Measurements from ENCODE around the gene ABCC6.

DNA sequence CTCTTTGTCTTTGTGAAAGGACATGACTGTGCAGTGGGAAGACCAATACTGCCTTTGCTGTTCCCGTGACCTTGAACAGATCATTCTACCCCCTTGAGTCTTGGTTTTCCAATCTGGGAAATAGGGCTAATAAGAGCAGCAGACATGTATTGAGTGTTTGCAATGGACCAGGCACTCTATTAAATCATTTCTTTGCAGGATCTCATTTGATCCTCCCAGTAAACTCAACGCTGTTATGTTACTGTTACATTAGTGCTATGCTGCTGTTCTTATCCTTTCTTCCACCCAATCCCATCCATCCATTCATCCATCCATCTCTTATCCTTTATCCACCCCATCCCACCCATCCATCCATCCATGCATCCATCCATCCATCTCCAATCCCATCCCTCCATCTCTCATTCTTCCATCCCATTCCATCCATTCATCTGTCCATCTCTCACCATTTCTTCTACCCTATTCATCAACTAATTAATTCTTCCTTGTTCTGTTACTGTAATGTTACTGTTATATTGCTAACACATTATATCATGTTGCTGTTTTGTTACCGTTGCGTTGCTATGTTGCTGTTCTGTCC lies 65.1 kb downstream of the ABCC6 start:
- TF ChIP-seq POLR2A (IDR thresholded peaks at IDR 0.05; ENCODE audit: borderline replicate concordance, extremely low read depth, insufficient read depth, insufficient read length) (no peak), EGR1 (IDR thresholded peaks at IDR 0.05; ENCODE audit: low read depth) (no peak)
- TF ChIP-seq, protein P1, sequence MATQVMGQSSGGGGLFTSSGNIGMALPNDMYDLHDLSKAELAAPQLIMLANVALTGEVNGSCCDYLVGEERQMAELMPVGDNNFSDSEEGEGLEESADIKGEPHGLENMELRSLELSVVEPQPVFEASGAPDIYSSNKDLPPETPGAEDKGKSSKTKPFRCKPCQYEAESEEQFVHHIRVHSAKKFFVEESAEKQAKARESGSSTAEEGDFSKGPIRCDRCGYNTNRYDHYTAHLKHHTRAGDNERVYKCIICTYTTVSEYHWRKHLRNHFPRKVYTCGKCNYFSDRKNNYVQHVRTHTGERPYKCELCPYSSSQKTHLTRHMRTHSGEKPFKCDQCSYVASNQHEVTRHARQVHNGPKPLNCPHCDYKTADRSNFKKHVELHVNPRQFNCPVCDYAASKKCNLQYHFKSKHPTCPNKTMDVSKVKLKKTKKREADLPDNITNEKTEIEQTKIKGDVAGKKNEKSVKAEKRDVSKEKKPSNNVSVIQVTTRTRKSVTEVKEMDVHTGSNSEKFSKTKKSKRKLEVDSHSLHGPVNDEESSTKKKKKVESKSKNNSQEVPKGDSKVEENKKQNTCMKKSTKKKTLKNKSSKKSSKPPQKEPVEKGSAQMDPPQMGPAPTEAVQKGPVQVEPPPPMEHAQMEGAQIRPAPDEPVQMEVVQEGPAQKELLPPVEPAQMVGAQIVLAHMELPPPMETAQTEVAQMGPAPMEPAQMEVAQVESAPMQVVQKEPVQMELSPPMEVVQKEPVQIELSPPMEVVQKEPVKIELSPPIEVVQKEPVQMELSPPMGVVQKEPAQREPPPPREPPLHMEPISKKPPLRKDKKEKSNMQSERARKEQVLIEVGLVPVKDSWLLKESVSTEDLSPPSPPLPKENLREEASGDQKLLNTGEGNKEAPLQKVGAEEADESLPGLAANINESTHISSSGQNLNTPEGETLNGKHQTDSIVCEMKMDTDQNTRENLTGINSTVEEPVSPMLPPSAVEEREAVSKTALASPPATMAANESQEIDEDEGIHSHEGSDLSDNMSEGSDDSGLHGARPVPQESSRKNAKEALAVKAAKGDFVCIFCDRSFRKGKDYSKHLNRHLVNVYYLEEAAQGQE (IDR thresholded peaks at IDR 0.05; ENCODE audit: low read depth): no peak

All from HCT116 (cell line).